GM12873 (cell line): Measurements from ENCODE around the gene PDZD2.

Experiments
- CTCF ChIP-seq: IDR thresholded peaks from 2 replicates; pipeline ENCODE4 v1.5.1; 2012; ENCODE audit warnings: low read depth, mild to moderate bottlenecking, moderate library complexity, low read length, control low read depth; ENCODE audit not compliant: insufficient read depth; ENCODE audit errors: missing control alignments

PDZD2 gene

GRCh38 chr5:31800351-31800750, 161.4 kb downstream of the PDZD2 start:
- TF ChIP-seq CTCF, result no peak

- TF ChIP-seq CTCF, result no peak
Measured at GRCh38 chr5:31805785-31806400, 167.0 kb downstream of the PDZD2 start.

GRCh38 chr5:31806561-31806960, 167.6 kb downstream of the PDZD2 start:
- no peak for TF ChIP-seq CTCF

- TF ChIP-seq CTCF, result no peak
Measured at GRCh38 chr5:31807789-31808540, 169.0 kb downstream of the PDZD2 start.

- peak; percentile 65 for TF ChIP-seq CTCF
Measured at GRCh38 chr5:31809050-31809870, 170.3 kb downstream of the PDZD2 start.

- no peak for TF ChIP-seq CTCF
Measured at GRCh38 chr5:31811210-31811609, 172.3 kb downstream of the PDZD2 start.

- TF ChIP-seq CTCF, result no peak
Measured at GRCh38 chr5:31815376-31815775, 176.4 kb downstream of the PDZD2 start.
